NCI-H2227 (cell line): ENCODE results near the gene ACTG1.

Source experiments
- DNase-seq: peaks from one replicate; lab custom pipeline; 2025; ENCODE audit not compliant: unreplicated experiment; lab: John Stamatoyannopoulos, UW

The ACTG1 gene

DNA sequence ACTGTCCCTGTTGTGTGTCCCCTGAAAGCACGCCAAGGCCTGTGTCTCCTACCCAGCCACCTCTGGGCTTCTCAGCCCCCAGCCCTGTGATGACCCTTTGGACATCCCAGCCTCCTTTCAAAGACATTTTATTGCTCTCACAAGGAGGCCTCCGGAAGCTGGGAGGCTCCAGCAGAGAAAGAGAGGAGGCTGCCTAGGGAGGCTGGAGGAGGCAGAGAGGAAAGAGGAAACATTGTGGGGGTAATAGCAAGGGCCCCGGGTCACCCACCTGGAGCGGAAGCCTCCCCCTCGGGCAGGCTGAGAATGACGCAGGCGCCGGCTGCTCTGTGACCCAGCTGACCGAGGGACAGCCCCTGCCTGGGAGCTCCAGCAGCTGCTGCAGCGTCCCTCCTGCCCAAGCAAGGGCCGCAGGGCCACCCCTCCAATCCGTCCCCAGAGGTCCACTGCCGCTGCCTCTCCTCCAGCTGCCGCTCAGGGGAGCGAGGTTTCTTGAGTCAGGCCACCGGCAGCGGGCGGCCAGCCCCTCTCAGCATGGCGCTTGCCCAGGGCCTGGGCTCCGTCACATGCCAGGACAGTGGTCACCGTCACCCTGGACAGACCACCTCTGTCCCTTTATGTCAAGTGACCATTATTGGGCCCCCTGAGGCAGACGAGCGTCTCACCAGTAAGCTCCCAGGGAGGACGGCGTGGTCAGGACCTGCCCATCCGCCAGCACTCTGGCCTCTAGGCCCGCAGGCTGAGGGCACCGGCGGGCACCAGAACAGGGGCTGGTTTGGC lies 29.3 kb downstream of the ACTG1 start:
- DNase-seq: no peak

- no peak for DNase-seq
Measured at GRCh38 chr17:81482673-81483072, 29.9 kb downstream of the ACTG1 start.

GRCh38 chr17:81481815-81482505 lies 30.6 kb downstream of the ACTG1 start:
- DNase-seq: no peak

- peak; percentile 85 for DNase-seq
Measured at GRCh38 chr17:81481073-81481799, 31.4 kb downstream of the ACTG1 start.

GRCh38 chr17:81480140-81481072 lies 32.2 kb downstream of the ACTG1 start:
- no peak for DNase-seq

DNA sequence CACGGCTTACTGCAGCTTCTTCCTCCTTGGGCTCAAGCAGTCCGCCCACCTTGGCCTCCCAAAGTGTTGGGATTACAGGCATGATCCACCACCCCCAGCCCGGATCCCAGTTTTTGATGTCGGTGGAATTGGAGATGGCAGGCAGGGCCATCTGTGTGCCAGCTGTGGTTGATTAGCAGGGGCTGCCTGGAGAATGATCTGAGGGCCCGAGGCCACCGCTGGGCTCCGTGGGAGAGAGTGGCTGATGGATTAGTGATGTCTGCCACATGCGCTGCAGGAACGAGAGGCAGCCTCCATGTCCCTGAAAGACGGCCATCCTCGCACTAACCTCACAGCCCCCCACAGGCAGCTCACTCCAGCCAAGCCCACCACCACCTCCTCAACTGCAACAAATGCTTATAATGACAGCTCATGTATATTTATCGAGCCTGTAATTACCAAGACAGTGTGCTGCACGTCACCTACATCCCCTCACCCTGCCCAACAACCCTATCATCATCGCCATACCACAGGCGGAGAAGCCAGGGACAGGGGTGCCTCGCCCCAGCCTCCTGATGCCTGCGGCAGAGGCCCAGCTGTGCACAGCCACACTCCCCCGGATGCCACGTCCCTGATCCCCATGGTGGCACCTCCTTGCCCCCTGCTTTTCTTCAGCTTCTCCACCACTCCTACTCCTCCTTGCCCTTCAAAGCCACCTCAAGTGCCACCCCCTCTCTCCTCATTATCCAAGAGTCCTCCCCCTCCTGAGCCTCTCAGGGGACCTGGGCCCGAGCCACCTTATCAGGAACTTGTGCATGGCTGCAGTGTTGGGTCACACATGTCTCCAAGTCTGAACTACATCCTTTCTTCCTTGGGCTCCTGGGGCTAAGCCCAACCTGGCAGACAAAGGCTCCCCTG lies 33.2 kb downstream of the ACTG1 start:
- peak; percentile 55 for DNase-seq

DNA sequence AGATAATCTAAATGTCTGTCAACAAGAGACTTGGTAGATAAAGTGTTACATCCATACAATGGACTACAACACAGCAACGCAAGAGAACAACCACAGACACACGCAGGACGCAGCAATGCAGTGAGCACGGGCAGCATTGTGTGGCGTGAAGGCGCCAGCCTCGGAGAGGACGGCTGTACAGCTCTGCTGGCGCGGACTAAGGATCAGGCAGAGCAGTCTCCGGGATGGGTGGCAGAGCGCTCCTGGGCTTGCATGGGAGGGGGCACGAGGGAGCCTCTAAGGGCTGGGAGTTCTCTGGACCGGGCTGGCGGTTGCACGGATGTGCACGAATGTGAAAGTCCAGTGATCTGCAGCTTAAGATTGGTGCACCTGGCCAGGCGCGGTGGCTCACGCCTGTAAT lies 34.5 kb downstream of the ACTG1 start:
- DNase-seq: peak; percentile 21

GRCh38 chr17:81477173-81477572 lies 35.4 kb downstream of the ACTG1 start:
- peak; percentile 56 for DNase-seq

DNA sequence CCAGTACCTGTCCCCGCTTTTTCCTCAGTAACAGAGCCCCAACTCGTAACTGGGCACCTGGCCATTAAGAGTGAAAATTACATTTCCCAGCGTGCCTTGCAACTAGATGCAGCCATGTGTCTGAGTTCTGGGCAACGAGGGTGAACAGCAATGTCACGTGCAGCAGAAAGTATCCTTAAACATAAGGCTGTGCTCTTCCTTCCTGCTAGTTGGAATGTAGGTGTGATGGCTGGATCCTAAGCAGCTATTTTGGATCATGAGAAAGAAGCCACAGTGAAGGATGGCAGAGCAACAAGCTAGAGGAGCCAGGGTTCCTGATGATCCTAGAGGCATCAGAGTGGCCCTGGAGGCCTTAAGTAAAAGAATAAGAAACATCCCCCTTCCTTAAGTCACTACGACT lies 36.0 kb downstream of the ACTG1 start:
- no peak for DNase-seq

DNA sequence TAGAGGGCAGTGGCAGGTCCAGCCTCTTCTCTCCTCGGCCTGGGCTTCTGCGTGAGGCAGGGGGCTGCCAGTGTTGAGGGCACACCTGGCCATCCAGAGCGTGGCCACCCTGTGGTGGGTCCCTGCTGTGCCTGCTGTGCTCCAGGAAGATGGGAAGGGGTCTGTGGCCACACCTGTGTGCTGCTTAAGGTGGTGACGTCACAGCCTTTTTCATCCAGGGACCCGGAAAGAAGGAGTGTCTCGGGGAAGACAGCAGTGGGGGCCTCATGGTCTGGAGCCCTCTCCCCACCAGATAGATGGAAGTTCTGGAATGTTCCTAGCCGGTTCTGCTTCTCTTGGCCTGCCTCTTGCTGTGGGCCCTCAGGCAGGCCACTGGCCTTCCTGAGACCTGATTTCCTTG lies 36.5 kb downstream of the ACTG1 start:
- no peak for DNase-seq

DNA sequence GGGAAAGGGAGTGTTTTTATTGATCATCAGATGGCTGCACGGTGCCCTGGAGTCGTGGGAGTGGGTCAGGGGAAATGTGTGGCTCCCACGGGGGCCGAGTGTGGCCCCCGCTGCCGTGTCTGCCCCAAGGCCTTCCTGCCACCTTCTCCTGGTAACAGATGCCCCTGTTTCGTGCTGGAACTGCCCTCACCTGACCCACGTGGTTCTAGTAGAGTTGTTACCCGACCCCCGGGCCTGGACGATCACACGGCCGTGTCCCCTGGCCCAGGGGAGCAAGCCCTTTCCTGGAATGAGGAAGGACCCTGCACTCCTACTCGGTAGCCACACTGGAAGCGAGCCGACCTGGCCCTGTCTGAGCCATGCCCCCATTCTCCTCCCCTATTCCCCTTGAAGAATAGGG lies 37.6 kb downstream of the ACTG1 start:
- DNase-seq: no peak

GRCh38 chr17:81473019-81473418 lies 39.6 kb downstream of the ACTG1 start:
- no peak for DNase-seq

DNA sequence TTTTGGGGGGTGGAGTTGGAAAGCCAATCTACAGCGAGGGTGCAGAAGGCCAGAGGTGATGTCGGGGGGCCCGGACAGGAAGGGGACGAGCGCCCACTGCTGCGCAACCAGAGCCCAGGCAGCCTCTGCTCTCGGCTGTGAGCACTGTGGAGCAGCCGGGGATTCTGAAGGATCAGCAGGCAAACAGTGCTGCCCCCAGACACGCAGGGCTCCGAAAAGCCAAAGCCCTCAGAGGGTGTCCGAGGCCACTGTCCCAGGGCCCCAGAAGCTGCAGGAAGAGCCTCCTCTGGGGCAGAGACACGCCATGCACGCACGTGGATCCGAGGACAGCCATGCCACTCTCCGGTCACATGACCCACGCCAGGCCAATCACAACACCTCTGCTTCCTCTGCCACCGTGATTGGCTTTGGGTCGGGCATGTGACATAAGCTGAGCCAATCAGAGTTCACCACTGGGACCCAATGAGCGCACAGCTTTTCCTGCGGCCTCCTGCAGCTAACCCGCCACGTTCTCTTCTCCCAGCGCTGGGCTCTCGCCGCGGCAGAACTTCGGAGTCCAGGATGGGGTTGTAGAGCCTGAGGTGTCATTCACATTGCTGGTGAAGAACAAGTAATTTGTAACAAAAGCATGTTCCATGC lies 40.7 kb downstream of the ACTG1 start:
- peak; percentile 97 for DNase-seq

- no peak for DNase-seq
Measured at GRCh38 chr17:81470944-81471817, 41.4 kb downstream of the ACTG1 start.

DNA sequence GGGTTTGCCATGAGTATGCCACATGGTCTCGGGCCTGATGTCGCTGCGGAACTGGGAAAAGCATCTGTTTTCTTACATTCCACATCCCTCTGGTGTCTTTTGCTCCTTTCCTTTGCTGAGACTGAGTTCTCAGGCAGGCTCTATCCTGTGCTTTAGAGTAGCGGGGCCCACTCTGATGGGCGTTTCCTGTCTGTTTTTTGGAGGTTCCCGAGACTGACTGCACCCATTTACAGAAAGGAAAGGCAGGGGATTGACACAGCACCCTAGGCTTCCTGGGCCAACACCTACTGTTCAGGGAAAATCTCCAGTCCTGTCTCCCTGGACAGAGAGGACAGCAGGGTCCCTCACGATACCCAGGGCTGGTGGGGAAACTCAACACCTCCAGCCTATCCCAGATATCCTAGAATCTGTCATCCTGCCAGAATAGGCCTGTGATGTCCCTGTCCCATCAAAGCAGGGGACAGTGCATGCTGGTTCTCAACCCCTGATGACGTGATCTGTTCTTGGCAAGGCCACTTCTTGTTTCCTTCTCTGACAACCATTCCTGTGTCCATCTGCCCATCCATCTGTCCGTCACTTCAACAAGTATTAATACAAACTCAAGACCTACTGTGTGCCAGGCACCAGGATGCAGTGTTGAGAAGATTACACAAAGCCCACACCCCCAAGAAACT lies 42.2 kb downstream of the ACTG1 start:
- no peak for DNase-seq

GRCh38 chr17:81469266-81469665 lies 43.3 kb downstream of the ACTG1 start:
- no peak for DNase-seq

DNA sequence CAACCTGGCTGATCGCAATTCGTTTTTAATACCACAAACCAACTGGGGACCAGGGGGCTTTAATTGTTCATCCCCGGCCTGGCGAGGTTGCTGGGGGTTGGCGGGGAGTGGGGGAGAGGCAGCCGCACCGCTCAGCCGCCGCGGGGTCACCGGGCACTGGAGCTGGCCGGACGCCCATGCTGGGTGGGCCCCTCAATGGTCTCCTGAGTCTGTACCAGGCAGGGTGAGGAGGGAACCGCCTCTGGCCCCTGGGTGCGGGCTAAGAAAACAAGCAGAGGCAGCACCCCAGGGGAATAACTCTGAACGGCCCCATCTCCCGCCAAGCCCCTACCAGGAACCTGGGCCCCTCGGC lies 43.9 kb downstream of the ACTG1 start:
- DNase-seq: no peak
